NT2/D1 (cell line): ENCODE measurements around the gene PRIMA1.

Experiments used
- DNase-seq: peaks from one replicate; pipeline ENCODE4 v3.0.0-alpha.2; 2011; ENCODE audit warnings: low read depth, low spot score
- H3K27me3 ChIP-seq: 2 replicates; pipeline ENCODE4 v1.6.0; 2011; ENCODE audit warnings: mild to moderate bottlenecking; ENCODE audit not compliant: insufficient read length, insufficient read depth
- H3K36me3 ChIP-seq: 2 replicates; pipeline ENCODE4 v1.6.1; 2011; ENCODE audit warnings: mild to moderate bottlenecking, low read length, mixed read lengths; ENCODE audit not compliant: insufficient read depth, insufficient read length
- H3K4me1 ChIP-seq: 2 replicates; pipeline ENCODE4 v1.5.1; 2011; ENCODE audit not compliant: insufficient read depth, insufficient read length
- H3K4me3 ChIP-seq: 2 replicates; pipeline ENCODE4 v1.5.1; 2011; ENCODE audit warnings: low read depth; ENCODE audit not compliant: insufficient read length
- H3K9ac ChIP-seq: 2 replicates; pipeline ENCODE4 v1.6.0; 2011; ENCODE audit warnings: low read depth; ENCODE audit not compliant: insufficient read length
- H3K9me3 ChIP-seq: 2 replicates; pipeline ENCODE4 v1.5.1; 2011; ENCODE audit warnings: mild to moderate bottlenecking, low read length; ENCODE audit not compliant: insufficient read depth
- SUZ12 ChIP-seq: IDR thresholded peaks from 2 replicates; pipeline ENCODE4 v1.6.1; 2011; ENCODE audit not compliant: insufficient read length, insufficient read depth; ENCODE audit errors: extremely low read depth
- YY1 ChIP-seq: IDR thresholded peaks from 2 replicates; pipeline ENCODE4 v1.6.1; 2011; ENCODE audit not compliant: insufficient read length, insufficient read depth
- ZNF274 ChIP-seq: IDR thresholded peaks from 2 replicates; pipeline ENCODE4 v1.6.1; 2011; ENCODE audit warnings: mild to moderate bottlenecking, low read depth, low read length

Gene PRIMA1

GRCh38 chr14:93744176-93744575 is 44.1 kb downstream of the PRIMA1 start:
- peaks cover 24% of the 10 kb centered on the region for H3K4me1 ChIP-seq
- H3K9me3 ChIP-seq: no peaks in the 10 kb centered on the region
- no peaks in the 10 kb centered on the region for H3K27me3 ChIP-seq
- H3K4me3 ChIP-seq: no peak overlapping the region
- DNase-seq: no peak
- H3K36me3 ChIP-seq: no peaks in the 10 kb centered on the region
- no peak for TF ChIP-seq ZNF274
- no peak overlapping the region for H3K9ac ChIP-seq

DNA sequence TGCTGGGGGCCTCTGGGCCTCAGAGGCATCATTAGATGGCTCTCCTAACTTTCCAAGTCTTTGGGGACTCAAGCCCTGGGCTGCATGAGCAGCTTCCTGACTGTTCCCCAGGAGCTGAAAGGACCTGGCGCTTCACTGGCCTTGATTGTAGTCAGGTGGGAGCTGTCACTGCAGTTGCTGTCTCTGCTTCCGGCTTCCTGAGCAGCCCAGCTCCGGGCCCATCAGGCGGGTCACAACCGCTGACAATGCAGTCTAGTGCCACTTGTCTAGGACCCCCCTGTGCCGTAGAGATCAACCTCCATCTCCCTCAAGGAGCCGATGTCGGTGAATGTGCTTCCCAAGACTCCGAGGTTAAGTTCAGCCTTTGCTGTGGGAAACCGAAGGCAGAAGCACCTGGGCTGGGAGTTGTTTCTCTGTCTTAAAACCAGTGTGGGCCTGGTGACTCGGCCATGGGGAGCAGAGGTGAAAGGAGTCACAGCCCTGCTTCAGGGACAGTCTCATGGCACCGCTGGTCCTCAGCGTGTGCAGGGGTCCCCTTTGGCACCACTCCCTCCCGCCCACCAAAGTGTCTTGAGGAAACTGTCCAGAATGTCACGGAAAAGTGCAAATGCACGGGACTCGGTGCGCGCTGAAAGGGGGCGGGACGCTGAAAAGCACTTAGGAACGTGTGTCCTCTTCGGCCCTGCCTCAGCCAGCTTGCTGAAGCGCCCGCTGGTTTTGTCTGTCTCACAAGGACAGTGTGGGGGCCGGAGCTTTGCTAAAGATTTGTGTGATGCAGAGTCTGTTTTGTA is 44.8 kb downstream of the PRIMA1 start:
- Histone ChIP-seq H3K4me3 (no peak overlapping the region), H3K36me3 (no peaks in the 10 kb centered on the region), H3K9me3 (no peaks in the 10 kb centered on the region), H3K9ac (no peak overlapping the region), H3K4me1 (peaks cover 24% of the 10 kb centered on the region), H3K27me3 (no peaks in the 10 kb centered on the region)
- no peak for TF ChIP-seq SUZ12
- DNase-seq: no peak

- H3K4me3 ChIP-seq: no peak overlapping the region
- DNase-seq: no peak
- H3K36me3 ChIP-seq: no peaks in the 10 kb centered on the region
- H3K4me1 ChIP-seq: peaks cover 17% of the 10 kb centered on the region
- no peaks in the 10 kb centered on the region for H3K27me3 ChIP-seq
- TF ChIP-seq YY1 (no peak), SUZ12 (no peak), ZNF274 (no peak)
- H3K9ac ChIP-seq: no peak overlapping the region
- H3K9me3 ChIP-seq: no peaks in the 10 kb centered on the region
Observed at GRCh38 chr14:93742761-93743160, 45.5 kb downstream of the PRIMA1 start.

- H3K36me3 ChIP-seq: no peaks in the 10 kb centered on the region
- no peak overlapping the region for H3K9ac ChIP-seq
- no peaks in the 10 kb centered on the region for H3K27me3 ChIP-seq
- no peak for TF ChIP-seq SUZ12
- no peak for TF ChIP-seq ZNF274
- TF ChIP-seq YY1: no peak
- H3K4me1 ChIP-seq: peaks cover 10% of the 10 kb centered on the region
- no peaks in the 10 kb centered on the region for H3K9me3 ChIP-seq
- DNase-seq: no peak
- H3K4me3 ChIP-seq: no peak overlapping the region
Observed at GRCh38 chr14:93741556-93742230, 46.6 kb downstream of the PRIMA1 start.

DNA sequence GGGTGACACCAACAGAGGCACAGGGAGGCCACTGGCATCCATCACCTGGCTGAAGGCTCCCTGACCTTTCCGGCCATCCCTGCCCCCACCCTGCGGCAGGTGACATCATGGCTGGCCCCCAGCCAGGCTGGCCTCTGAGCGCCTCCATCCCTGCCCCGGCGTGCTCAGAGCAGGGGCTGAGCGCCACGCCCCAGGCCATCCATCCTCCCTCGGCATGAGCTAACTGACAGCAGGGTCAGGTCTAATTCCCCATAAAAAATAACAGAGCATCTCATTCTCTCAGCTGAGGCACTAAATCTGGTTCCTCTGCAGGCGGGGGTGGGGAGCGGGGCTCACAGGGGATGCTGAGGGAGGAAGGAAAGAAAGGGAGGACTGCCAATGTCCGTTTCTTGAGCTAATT is 50.7 kb downstream of the PRIMA1 start:
- Histone ChIP-seq H3K36me3 (no peaks in the 10 kb centered on the region), H3K4me1 (peaks cover 2% of the 10 kb centered on the region), H3K4me3 (no peak overlapping the region), H3K27me3 (no peaks in the 10 kb centered on the region), H3K9me3 (no peaks in the 10 kb centered on the region), H3K9ac (no peak overlapping the region)
- DNase-seq: no peak
- TF ChIP-seq ZNF274 (no peak), YY1 (no peak), SUZ12 (no peak)

DNA sequence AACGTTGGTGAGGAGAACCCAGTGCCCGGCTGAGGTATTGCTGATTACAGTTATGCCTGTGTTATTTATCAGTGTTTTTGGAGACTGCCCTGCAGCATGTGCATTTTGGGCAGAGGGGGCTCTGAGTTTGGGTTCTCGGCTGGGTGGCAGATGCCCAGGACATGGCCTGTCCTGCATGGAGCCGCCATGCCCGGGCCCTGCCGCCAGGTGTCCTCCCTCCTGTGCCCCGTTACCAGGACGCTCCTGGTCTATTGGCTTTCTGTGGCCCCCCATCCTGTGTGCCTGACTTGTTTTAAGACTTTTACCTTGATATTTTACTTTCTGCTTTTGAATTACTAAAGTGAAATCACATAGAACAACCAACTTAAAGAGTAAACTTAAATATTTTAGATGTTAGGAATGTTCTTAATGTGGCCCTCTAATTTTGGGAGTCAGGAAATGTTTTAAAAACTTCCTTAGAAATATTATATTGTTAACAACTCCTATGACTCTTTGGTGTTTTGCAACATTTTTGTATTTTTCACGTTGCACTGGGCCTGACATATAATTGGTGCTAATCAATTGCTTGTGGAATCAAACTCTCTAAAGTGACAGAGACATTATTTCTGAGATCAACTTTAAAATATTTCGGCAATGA is 51.8 kb downstream of the PRIMA1 start:
- H3K4me1 ChIP-seq: peaks cover 2% of the 10 kb centered on the region
- no peaks in the 10 kb centered on the region for H3K36me3 ChIP-seq
- no peak overlapping the region for H3K4me3 ChIP-seq
- no peak for DNase-seq
- TF ChIP-seq ZNF274 (no peak), SUZ12 (no peak), YY1 (no peak)
- no peaks in the 10 kb centered on the region for H3K27me3 ChIP-seq
- H3K9ac ChIP-seq: no peak overlapping the region
- H3K9me3 ChIP-seq: no peaks in the 10 kb centered on the region

DNA sequence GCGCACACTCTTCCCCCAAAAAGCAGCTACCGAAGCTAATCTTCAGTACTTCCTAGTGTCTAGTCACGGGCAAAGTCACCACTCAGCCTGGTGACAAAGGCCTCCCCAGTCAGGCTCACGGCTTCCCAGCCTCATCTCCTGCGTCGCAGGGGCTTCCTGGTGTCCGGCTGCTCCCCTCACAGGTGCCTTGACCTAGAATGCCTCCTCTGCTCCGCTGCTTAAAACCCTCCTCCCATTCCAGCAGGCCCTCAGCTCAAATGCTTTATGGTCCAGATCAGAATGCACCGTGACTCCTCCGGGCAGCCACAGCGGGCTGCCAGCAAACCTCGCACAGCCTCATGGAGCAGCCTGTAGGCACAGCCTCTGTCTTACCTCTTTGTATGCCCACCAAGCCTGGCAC is 53.1 kb downstream of the PRIMA1 start:
- TF ChIP-seq ZNF274 (no peak), YY1 (no peak)
- no peaks in the 10 kb centered on the region for H3K27me3 ChIP-seq
- peaks cover 2% of the 10 kb centered on the region for H3K4me1 ChIP-seq
- H3K9me3 ChIP-seq: no peaks in the 10 kb centered on the region
- no peak for DNase-seq
- no peak overlapping the region for H3K9ac ChIP-seq
- H3K4me3 ChIP-seq: no peak overlapping the region
- H3K36me3 ChIP-seq: no peaks in the 10 kb centered on the region
